NCI-H2107 treated with DMSO at 0.1 percent for 48 hours (cell line): ENCODE measurements around the gene PITPNB.

ENCODE experiments used
- DNase-seq: peaks from one replicate; lab custom pipeline; 2025; ENCODE audit not compliant: unreplicated experiment; lab: John Stamatoyannopoulos, UW

PITPNB gene

DNA sequence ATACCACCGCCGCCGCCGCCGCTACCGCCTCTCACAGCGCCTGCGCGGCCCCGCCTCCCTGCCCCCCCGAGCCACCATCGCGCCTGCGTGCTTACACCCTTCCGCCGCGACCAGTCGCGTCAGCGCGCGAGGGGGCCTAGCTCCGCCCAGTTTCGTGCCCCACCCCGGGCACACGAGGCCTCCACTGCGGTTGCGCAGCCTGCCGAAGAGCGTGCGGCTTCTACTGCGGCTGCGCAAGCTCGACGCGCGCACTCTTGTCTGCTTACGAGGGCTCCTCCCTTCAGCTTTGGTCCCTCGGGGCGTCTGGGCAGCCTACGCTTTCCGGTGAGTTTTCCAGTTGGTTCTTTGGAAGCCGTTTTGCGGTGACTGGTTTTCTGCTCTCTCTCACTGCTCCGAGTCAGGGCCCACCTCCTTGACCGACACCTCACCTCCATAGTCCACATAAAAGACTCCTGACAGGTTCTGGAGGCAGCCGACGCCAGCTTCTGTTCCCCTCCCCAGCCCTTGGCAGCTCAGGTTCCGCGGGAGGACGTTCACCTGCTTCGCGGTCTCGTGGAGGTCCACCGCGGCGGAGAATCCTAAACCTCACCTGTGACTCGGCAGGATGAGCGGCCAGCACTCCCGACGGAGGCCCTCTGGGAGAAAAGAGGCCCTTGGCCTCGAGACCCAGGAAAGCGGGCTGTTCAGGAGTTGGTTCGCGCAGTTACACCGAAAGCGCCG lies at the start of gene PITPNB:
Gene PITPNB, minus strand, starts transcription at position 35 of the 720 bp plus-strand sequence. CDS start 65 bp downstream, outside the sequence.
- DNase-seq: peak; percentile 80

- DNase-seq: no peak
Observed at GRCh38 chr22:27966168-27967064, 47.4 kb upstream of the PITPNB start.

DNA sequence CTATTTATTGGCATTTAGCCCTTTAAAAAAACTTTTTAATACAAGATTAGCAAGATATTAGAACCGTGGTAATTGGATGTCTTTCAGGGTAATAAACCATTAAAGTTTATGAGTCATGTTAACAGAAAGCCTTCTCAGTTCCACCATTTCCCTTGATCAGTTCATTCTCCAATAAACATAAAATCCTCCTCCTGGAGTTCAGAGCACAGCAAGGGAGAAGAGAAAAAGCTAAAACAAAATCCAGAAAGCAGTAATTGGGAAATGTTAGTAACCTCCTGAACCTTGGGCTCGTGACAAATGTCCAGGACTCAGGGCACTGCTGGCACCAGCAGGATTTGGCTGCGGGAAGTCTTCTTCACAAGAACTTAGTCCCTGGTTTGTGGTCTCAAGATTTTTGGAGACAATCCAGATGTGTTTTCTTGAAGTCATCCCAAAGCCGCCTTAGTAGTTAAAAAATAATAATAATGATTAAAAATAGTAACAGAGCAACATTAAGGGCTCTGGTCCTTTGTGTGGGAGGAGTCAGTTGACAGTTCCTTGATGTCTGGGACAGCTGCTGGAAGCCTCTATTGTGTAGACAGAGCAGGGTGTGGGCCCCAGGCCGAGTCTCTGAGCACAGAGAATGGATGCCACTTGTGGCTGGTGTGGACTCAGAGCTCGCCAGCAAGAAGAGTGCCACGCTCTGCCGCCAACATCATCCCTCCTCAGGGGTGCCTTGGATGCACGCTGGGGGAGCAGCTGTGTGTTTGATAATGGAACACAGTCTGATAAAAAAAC lies 43.4 kb upstream of the PITPNB start:
- DNase-seq: no peak

GRCh38 chr22:27961680-27962079 lies 42.6 kb upstream of the PITPNB start:
- DNase-seq: no peak

- no peak for DNase-seq
Observed at GRCh38 chr22:27961182-27961581, 42.1 kb upstream of the PITPNB start.

GRCh38 chr22:27959335-27960090 lies 40.5 kb upstream of the PITPNB start:
- no peak for DNase-seq

- no peak for DNase-seq
Observed at GRCh38 chr22:27952779-27953178, 33.7 kb upstream of the PITPNB start.

- no peak for DNase-seq
Observed at GRCh38 chr22:27952091-27952490, 33.0 kb upstream of the PITPNB start.

DNA sequence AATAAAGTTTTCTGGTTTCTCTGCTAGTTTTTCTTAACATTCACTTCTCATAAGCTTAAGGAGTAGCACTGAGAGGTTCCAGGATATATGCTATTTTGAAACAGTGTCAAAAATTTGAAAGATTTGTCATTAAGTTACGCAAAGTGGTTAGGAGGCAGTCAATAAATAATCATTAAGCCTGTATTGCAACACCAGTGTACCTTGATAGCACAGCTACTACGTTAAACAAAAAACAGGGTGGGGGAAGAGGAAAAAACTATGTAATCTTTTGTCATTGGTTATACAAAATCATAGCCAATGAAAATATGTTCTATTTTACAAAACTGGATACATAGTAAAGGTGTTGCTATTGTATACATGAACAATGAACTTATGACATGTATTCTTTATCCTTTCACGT lies 30.4 kb upstream of the PITPNB start:
- no peak for DNase-seq

- no peak for DNase-seq
Observed at GRCh38 chr22:27948569-27948968, 29.5 kb upstream of the PITPNB start.

- no peak for DNase-seq
Observed at GRCh38 chr22:27947448-27947847, 28.4 kb upstream of the PITPNB start.

DNA sequence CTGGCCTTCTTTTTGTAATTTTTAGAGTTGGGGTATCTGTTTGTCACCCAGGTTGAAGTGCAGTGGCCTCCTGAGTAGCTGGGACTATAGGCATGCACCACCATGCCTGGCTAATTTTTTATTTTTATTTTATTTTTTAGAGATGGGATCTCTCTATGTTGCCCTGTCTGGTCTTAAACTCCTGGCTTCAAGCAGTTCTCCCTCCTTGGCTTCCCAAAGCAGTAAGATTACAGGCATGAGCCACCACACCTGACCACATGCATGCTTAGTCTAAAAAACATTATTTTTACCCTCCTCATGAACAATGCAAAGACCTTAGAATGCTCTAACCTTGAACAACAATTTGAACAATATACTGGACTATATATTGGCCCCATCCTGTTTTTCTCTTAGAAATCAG lies 22.1 kb upstream of the PITPNB start:
- DNase-seq: no peak

DNA sequence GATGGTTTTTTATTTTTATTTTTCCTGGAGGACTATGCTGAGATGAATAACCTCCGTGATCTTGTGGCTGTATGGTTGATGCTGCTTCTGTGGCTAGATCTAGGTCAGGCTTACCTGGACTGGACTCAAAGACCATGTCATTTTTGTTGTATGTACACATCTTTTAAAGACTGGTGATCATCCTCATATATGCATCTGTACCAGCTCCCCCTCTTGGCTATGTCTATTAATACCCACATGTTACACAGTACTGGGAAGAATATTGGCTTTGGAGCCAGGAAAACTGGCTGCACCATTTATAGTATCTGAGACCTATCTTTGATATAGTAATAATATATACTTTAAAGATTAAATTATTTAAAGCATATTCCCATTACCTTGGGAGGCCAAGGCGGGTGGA lies 18.4 kb upstream of the PITPNB start:
- no peak for DNase-seq

DNA sequence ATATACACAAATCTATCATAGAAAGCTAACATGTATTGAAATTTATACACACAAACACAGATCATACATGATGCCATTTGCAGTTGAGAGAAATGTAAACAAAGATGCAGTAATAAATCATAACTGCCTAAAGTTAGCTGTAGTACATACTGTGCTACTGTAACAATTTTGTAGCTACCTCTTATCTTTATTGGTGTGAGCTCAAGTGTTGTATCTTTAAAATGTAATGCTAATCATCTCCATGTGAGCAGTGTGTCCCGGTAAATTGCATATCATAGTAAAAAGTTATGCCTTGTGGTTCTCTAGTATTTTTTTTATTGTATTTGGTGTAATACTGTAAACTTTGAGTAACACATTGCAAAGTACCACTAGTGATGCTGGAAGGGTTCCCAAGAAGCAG lies 16.8 kb upstream of the PITPNB start:
- no peak for DNase-seq

DNA sequence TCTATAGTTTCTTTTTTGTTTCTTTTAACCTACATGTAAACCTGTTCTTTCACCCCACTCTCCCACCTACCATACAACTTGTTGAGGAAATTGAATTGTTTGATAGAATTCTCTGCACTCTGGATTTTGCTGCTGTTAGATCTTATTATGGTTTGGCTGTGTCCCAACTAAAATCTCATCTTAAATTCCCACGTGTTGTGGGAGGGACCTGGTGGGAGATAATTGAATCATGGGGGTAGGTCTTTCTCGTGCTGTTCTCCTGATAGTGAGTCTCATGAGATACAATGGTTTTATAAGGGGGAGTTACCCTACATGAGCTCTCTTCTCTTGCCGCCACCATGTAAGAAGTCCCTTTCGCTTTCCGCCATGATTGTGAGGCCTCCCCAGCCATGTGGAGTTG lies 15.0 kb upstream of the PITPNB start:
- no peak for DNase-seq

- no peak for DNase-seq
Observed at GRCh38 chr22:27933186-27933983, 14.3 kb upstream of the PITPNB start.

DNA sequence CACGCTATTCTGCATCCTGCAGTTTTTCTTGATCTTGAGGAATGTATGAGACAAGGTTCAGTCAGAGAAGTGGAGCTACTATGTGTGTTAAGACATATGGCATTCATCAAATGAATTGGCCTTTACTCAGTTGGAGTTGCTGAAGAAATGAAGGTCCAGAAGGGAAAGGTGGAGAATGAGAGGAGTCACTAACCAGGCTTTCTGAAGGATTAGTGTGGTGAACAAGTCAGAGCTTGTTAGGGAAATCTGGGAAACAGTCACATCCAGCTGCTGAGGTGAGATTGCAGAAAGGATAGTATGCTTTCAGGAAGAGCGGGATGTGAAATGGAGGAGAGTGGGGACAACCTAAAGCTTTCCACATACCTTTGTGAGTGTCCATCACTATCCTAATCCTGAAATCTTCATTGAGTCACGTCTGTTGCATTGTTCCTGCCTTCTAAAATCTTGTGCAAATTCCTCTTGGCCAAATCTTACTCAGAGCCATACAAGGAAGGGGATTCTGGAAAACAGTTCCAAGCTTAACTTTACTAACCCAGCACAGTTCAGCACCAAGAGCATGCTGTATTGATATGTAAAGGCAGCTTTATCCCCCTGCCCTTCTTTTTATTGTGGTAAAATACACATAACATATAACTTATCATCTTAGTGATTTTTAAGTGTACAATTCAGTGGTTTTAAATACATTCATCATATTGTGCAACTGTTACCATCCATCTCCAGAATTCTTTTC lies 11.4 kb upstream of the PITPNB start:
- no peak for DNase-seq

- DNase-seq: no peak
Observed at GRCh38 chr22:27927608-27928007, 8.6 kb upstream of the PITPNB start.

GRCh38 chr22:27925331-27925730 lies 6.3 kb upstream of the PITPNB start:
- no peak for DNase-seq
